Endothelial cell (in vitro differentiated cells): ENCODE results near the gene KRT32. TPM values are rescaled to one million over a fixed set of nuclear protein-coding genes. Genes with fewer than 3 reads are reported as not detected.

Source experiments
- DNase-seq: peaks from one replicate; pipeline ENCODE4 v3.0.0; 2021; ENCODE audit warnings: low spot score
- H3K27ac Mint-ChIP-seq: one replicate; pipeline ENCODE4 v1.8.0; 2021; ENCODE audit warnings: mixed read lengths, inconsistent platforms; ENCODE audit not compliant: unreplicated experiment
- H3K27me3 Mint-ChIP-seq: one replicate; pipeline ENCODE4 v1.8.0; 2021; ENCODE audit warnings: mild to moderate bottlenecking, moderate library complexity, mixed read lengths, inconsistent platforms; ENCODE audit not compliant: unreplicated experiment
- H3K36me3 Mint-ChIP-seq: one replicate; pipeline ENCODE4 v1.8.0; 2021; ENCODE audit warnings: mild to moderate bottlenecking, low read depth, mixed read lengths, inconsistent platforms; ENCODE audit not compliant: unreplicated experiment
- H3K4me1 Mint-ChIP-seq: one replicate; pipeline ENCODE4 v1.8.0; 2021; ENCODE audit warnings: mild to moderate bottlenecking, mixed read lengths, inconsistent platforms; ENCODE audit not compliant: unreplicated experiment
- H3K4me3 Mint-ChIP-seq: one replicate; pipeline ENCODE4 v1.8.0; 2021; ENCODE audit warnings: mild to moderate bottlenecking, mixed read lengths, inconsistent platforms; ENCODE audit not compliant: unreplicated experiment
- H3K9me3 Mint-ChIP-seq: one replicate; pipeline ENCODE4 v1.8.0; 2021; ENCODE audit warnings: mixed read lengths, inconsistent platforms; ENCODE audit not compliant: unreplicated experiment
- total RNA-seq: library from RNA; stranded (reverse); fragmentation: NEBNext Ultra II Directional; extraction: Animal tissue kit (Norgen Biotek cat#: 25700); gene quantifications from one replicate; pipeline ENCODE4 v1.2.1, GENCODE V29; 2021; ENCODE audit not compliant: unreplicated experiment
- TF ChIP-seq, protein P1 (sequence below): fragments of 200-600 bp; sonication (generic); IDR thresholded peaks from one replicate; pipeline ENCODE4 v1.5.0; 2021; ENCODE audit warnings: antibody characterized with exemption; ENCODE audit not compliant: unreplicated experiment

The KRT32 gene
- total RNA-seq, 1 donor from 2014 or later = not detected

DNA sequence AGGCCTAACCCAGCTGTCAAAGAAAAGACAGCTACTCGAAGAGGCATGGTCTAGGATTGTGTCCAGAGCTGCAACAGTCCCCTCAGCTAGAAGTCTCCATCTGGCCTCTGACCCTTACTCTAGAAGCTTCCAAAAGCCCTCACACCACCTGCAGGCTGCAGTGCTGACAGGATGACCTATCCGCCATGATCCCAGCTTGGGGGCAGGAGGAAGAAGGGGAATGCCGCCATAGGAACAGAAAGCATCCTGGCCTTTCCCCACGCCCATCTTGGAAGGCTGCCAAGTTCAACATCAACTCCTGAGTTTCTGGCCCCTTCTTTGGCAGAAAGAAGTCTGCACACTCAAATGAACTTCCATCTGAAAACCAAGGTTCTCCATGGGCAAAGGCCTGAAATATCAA is 25.6 kb upstream of the KRT32 start:
- no peak overlapping the region for H3K27ac Mint-ChIP-seq
- H3K36me3 Mint-ChIP-seq = no peaks in the 10 kb centered on the region
- TF ChIP-seq, protein P1, sequence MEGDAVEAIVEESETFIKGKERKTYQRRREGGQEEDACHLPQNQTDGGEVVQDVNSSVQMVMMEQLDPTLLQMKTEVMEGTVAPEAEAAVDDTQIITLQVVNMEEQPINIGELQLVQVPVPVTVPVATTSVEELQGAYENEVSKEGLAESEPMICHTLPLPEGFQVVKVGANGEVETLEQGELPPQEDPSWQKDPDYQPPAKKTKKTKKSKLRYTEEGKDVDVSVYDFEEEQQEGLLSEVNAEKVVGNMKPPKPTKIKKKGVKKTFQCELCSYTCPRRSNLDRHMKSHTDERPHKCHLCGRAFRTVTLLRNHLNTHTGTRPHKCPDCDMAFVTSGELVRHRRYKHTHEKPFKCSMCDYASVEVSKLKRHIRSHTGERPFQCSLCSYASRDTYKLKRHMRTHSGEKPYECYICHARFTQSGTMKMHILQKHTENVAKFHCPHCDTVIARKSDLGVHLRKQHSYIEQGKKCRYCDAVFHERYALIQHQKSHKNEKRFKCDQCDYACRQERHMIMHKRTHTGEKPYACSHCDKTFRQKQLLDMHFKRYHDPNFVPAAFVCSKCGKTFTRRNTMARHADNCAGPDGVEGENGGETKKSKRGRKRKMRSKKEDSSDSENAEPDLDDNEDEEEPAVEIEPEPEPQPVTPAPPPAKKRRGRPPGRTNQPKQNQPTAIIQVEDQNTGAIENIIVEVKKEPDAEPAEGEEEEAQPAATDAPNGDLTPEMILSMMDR = no peak
- peaks cover 8% of the 10 kb centered on the region for H3K27me3 Mint-ChIP-seq
- H3K9me3 Mint-ChIP-seq = no peaks in the 10 kb centered on the region
- no peak overlapping the region for H3K4me3 Mint-ChIP-seq
- no peaks in the 10 kb centered on the region for H3K4me1 Mint-ChIP-seq
- no peak for DNase-seq

DNA sequence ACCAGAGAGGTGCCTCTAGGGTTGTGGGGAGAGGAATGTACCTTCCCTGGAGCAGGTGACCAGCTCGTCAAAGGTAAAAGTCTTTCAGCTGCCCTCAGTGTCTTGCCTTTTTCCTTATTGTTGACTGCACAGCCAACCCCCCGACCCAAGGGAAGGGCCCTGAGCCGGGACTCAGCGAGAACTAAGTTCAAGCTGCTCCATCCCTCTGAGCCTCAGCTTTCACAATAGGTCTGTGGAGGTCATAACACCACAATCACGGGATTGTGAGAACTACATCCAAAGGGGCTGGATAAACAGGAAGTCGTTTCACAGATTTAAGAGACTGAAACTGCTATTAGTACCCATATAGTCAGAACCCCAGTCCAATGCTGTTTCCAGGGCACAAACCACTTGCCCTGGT is 25.2 kb upstream of the KRT32 start:
- no peak overlapping the region for H3K27ac Mint-ChIP-seq
- DNase-seq = no peak
- H3K4me3 Mint-ChIP-seq = no peak overlapping the region
- TF ChIP-seq, protein P1 = no peak
- no peaks in the 10 kb centered on the region for H3K36me3 Mint-ChIP-seq
- H3K27me3 Mint-ChIP-seq = peaks cover 8% of the 10 kb centered on the region
- no peaks in the 10 kb centered on the region for H3K4me1 Mint-ChIP-seq
- no peaks in the 10 kb centered on the region for H3K9me3 Mint-ChIP-seq

GRCh38 chr17:41491476-41491875 is 24.3 kb upstream of the KRT32 start:
- H3K9me3 Mint-ChIP-seq = no peaks in the 10 kb centered on the region
- H3K27ac Mint-ChIP-seq = no peak overlapping the region
- DNase-seq = no peak
- TF ChIP-seq, protein P1 = no peak
- H3K4me3 Mint-ChIP-seq = no peak overlapping the region
- H3K4me1 Mint-ChIP-seq = no peaks in the 10 kb centered on the region
- no peaks in the 10 kb centered on the region for H3K36me3 Mint-ChIP-seq
- H3K27me3 Mint-ChIP-seq = peaks cover 9% of the 10 kb centered on the region

GRCh38 chr17:41490000-41490990 is 23.1 kb upstream of the KRT32 start:
- H3K27me3 Mint-ChIP-seq = peaks cover 10% of the 10 kb centered on the region
- no peak overlapping the region for H3K27ac Mint-ChIP-seq
- H3K4me3 Mint-ChIP-seq = no peak overlapping the region
- H3K9me3 Mint-ChIP-seq = no peaks in the 10 kb centered on the region
- no peaks in the 10 kb centered on the region for H3K4me1 Mint-ChIP-seq
- TF ChIP-seq, protein P1 = no peak
- no peak for DNase-seq
- no peaks in the 10 kb centered on the region for H3K36me3 Mint-ChIP-seq

DNA sequence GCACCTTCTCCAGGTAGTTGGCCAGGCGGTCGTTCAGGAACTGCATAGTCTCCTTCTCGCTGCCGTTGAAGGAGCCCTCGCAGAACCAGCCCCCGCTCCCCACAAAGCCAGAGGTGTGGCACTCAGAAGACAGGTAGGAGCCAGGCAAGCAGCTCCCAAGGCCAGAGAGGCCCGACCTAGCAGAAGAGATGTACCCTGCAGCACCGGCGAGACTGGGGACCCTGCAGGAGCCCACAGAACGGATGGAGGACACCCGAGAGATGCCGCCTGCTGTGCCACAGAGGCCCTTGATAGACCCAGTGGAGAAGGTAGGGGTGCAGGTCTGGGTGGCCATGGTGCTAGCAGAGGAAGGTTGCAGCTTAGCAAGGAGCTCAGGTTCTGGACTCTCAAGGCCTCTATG is 22.3 kb upstream of the KRT32 start, which contains the start of gene KRT36:
TSS of gene KRT36 (minus strand) at position 380 of the 400 bp plus-strand sequence. CDS start at position 334, 46 bp downstream.
- Mint-ChIP-seq H3K4me3 (no peak within 1 kb of the TSS), H3K9me3 (no peaks in the 10 kb centered on the region), H3K4me1 (no peaks in the 10 kb centered on the region), H3K36me3 (no peaks in the 10 kb centered on the region), H3K27me3 (peaks cover 10% of the 10 kb centered on the region), H3K27ac (no peak within 1 kb of the TSS)
- TF ChIP-seq, protein P1 = no peak
- DNase-seq = no peak
